Left forelimb (tissue), 1 donor: ENCODE results near the gene MOCS2.

Experiments
- DNase-seq: peaks from one replicate; pipeline ENCODE4 v3.0.0-alpha.2; 2018; ENCODE audit warnings: low spot score

Gene MOCS2

GRCh38 chr5:53048248-53048647 lies 61.3 kb downstream of the MOCS2 start:
- no peak for DNase-seq
